GM19239 (cell line): ENCODE results near the gene BCKDHB.
"Not testable (repeated sequence)": the region's sequence is repeated elsewhere in the genome, so short reads cannot be mapped to it uniquely, and the experiment has no call there.

Experiments
- DNase-seq: peaks from one replicate; pipeline ENCODE4 v3.0.0; 2011; ENCODE audit warnings: low spot score; ENCODE audit not compliant: insufficient read length
- FAIRE-seq: peaks from 2 replicates; lab custom pipeline; 2011; peaks lifted over from hg19 to GRCh38; lab: Jason Lieb, UNC

BCKDHB gene

GRCh38 chr6:80106418-80107235 is at the start of gene BCKDHB:
Gene BCKDHB (plus strand): TSS chr6:80106671. CDS start chr6:80106694, 23 bp downstream.
- DNase-seq (peak; percentile 89), FAIRE-seq (peak; percentile 97)

DNA sequence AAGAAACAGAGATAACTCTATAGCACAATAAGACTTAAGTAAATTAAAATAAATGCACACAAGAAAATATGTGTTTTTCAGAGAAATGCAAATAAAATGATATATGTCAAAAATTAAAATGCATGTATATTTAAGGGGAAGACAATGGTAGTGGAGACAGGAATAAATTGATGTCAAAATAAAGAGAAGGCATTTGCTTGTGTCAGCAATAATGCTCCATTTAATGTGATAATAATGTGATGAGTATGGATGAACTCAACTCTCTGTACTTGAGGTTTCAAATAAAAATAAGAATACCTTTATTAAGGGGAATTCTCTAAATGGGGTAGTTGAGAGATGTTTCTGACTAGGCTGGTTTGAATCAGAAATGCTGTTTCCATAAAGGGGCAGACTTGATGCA is 45.7 kb upstream of the BCKDHB start:
- DNase-seq (no peak), FAIRE-seq (no peak)

DNA sequence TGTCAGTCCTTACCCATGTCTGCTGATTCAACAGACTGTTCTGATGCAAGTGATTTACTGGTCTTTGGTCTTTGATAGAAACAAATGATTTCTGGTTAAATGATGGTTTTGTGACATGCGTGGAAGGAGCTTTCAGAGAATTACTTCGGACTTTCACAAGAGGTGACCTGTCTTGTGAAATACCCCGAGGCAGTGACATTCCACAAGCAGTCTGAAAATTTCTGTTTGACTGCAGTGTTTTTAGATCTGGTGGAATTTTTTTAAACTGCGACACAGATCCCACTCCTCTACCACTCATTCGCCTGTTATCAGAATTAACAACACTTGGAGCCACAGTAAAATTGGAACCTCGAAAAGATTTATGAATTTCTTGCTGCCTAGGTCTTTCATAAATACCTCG is 38.3 kb upstream of the BCKDHB start:
- not testable (repeated sequence) for FAIRE-seq, DNase-seq

- not testable (repeated sequence) for DNase-seq
Measured at GRCh38 chr6:80070431-80070830, 36.0 kb upstream of the BCKDHB start.

DNA sequence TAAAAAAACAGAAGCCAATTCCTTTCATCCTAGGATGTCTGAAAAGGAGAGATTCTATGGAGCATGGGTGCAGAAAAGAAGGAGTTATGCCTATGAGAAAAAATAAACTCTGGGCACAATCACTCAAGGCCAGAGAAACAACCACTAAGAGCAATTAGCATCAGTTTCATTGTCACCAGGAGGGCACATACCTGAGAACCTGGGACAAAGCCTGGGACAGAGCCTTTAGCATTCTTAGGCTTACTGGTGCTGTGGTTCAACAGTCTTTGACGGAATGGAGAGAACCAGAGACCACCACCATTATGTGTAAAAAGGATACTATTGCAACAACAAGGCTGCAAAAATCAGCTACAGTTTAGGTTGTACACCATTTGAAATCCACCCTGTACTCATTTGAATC is 29.4 kb upstream of the BCKDHB start:
- no peak for FAIRE-seq
- DNase-seq, result no peak

More at GRCh38 chr6:80070431-80070830, 36.0 kb upstream of the BCKDHB start:
- FAIRE-seq, result not testable (repeated sequence)

DNA sequence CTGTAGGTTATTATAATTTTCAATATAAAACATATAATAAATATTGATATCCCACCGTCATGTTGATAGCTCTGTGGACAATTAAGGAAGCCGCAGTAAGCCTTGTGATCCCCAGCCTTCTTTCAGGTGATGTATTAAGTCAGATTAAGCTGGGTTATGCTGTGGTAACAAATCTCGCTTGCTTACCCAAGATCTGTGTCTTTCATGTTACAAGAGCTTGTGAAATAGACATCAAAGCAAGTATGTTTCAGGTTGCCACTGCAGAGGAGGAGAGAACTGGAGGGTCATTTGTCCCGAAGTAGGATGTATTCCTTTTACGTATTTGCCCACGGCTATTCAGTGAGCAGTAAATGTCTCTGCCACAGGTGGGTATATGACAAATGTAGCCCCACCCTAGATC is 17.8 kb upstream of the BCKDHB start:
- DNase-seq, result no peak
- no peak for FAIRE-seq

DNA sequence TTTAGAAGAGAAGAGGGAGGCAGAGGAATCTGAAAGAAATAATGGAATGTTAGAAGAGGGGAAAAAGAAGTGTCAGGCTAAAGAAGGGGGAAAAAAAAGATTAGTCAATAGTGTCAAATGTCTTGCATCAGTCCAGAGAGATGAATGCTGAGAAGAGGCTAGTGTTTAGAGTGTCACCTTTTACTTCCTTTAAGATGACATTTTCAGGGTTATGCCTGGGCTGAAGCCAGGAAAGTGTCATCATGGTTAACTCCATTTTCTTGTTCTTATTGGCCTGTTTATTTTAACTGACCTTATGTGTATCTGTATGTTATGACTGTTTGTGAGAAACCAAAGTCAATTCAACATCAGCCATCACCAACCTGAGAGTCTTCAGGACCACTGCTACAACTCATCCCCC is 15.0 kb upstream of the BCKDHB start:
- DNase-seq (no peak), FAIRE-seq (no peak)

DNA sequence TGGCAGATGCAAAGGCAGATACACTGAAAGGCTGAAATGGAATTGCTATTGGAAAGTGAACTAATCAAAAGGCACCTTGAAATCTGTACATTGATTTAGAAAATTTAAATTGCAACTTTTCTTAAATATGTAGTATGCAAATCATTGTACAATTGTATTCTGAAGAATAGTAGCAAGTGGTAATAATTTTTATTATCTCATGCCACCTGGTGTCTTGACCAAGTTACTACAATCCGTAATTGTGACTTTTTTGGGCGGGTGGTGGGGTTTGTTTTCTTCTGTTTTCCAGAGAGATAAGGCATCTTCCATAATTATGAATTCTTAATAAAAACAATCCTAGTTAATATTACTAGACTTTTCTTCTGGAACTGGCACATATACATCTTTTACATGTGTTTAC is 12.5 kb upstream of the BCKDHB start:
- peak; percentile 62 for FAIRE-seq
- no peak for DNase-seq

DNA sequence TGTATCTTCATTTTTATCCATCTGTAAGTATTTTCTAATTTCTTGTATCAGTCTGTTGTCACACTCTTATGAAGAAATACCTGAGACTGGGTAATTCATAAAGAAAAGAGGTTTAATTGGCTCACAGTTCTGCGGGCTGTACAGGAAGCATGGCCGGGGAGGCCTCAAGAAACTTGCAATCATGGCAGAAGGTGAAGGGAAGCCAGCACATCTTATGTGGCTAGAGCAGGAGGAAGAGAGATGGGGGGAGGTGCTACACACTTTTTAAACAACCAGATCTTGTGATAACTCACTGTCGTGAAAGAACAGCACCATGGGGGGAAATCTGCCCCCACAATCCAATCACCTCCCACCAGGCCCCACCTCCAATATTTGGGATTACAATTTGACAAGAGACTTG is 10.9 kb upstream of the BCKDHB start:
- no peak for FAIRE-seq
- DNase-seq, result no peak

DNA sequence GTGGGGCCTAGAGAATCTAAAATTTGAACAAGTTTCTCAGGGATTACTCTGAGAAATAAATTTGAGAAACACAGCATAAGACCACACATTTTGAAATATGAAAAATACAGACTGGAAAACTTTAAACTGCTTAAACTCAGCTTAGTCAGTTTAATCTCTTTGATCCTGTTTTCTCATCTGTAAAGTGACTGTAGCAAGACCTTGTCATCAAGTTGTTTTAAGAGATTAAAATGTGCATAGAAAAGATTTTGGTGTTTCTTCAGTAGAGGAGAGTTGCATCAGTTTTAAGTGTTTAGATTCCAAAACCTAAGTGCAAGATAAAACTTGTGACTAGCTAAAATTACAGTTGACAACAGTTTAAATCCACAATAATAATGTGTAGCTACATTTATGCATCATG is 8.1 kb upstream of the BCKDHB start:
- FAIRE-seq (no peak), DNase-seq (no peak)

DNA sequence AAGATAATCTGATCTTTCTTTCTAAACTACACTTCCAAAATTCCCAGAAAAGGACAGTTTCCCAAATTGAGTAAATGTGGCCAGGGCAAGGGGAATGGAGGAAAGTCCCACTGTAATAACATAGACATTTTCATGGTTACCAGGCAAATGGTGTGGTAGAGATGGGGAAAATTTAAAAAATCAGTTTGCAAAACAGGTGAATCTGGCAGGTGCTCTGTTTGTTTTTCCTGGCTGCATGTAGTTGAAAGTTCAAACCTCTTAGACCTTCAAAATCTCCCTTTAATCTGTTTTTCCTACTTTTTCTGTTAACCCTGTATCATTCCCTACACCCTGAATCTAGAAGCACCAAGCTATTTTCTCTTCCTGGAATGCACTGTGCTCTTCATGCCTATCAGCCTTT is 2.0 kb upstream of the BCKDHB start:
- FAIRE-seq (no peak), DNase-seq (no peak)

DNA sequence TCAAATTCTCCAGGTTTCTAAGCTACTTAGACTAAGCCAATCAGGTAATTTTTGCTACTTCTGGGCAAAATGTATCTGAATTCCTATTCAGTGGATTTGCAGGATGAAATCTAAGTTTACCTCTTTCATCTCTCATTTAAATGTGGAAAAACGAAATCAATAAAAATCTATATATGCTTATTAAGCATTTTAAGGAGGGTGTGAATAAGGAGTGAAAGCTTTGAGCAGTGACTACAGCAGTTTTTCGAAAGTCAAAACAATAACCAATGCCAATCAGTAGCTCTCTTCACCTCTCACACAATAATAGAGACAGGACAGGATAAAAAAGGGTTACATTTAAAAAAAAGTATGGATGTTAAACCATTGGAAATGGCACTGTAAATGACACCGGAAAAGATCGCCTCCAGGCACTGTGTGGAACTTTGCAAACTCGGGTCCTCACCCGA is 476 bp upstream of the BCKDHB start:
- FAIRE-seq (no peak), DNase-seq (no peak)

- not testable (repeated sequence) for DNase-seq, FAIRE-seq
Measured at GRCh38 chr6:80122576-80122975, 16.1 kb downstream of the BCKDHB start.

DNA sequence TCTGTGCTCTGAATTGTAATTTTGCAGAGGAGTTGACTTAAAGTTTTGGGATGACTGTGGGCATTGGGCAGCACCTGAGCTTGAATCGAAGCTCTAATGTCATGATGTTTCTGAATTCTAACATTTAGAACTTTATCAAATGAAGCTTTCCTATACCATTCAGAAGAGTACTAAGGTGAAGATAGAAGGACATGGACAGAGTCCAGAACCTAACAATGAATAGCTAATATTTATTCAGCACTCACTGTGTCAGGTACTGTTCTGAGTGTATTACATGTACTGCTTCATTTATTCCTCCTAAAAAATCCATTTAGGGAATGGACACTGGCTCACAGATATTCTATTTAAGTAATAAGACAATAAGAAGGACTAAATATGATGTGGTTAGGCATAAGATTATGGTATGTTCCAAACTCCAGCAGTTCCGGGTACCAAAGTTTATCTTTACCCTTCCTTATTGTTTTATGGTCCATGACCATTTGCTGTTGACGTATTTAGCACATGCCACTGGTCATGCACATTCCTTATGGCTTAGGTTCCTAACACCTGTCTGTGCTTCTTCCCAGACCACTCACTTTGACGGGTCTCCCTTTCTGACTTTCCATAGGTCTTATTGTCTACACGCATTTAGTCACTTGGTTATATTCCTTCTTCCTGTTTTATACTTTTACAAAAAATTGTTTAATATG is 20.3 kb downstream of the BCKDHB start:
- FAIRE-seq, result no peak
- no peak for DNase-seq

DNA sequence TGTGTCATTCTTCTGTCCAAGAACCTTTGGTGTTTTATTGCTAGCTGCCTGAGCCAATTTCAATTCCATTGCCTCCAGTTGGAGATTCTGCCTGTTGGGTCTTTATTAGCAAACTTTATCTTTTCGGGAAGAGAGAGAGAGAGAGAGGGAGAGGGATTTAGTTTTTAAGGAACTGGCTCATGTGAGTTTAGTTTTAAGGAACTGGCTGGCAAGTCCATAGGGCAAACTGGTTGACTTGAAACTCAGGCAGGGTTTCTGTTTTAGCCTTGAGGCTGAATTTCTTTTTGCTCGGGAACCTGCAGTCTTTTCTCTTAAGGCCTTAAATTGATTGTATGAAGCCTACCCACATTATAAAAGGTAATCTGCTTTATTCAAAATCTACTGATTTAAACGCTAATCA is 23.0 kb downstream of the BCKDHB start:
- FAIRE-seq, result no peak
- DNase-seq, result no peak

GRCh38 chr6:80133020-80133419 is 26.5 kb downstream of the BCKDHB start:
- FAIRE-seq (no peak), DNase-seq (no peak)

DNA sequence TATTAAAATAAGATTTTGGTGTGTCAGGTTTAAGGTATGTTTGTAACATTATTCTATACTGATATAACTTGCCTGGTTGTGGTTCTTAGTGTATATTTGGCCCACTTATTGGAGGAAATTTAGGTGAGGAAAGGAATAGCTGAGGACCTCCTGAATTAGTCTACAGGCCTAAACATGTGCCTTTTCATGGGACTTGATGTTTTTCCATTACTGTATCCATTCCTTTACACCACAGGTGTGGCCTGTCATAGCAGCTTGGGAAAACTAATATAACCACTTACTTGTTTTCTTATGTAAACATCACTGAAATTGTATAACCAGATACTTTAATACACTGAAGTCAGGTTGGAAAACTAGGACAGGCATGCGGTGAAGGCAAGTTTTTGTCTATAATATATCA is 27.6 kb downstream of the BCKDHB start:
- DNase-seq (no peak), FAIRE-seq (no peak)

DNA sequence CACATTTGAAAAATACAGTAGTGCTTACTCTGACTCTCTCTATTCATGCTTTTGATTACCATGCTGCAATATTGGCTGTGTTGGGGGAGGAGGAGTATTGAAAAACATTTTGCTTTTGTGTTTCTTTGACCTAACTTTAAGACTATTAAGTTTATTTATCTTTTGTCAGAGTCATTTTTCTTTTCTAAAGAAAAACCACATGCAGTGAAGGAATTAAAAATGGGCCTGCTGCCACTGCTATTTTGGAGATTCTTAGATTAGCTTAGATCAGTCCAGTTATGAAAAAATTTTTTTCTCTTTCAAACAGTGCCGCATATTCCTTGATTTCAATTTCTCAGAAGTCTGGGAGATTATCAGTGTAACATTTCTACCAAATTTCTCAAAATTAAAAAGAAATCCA is 36.1 kb downstream of the BCKDHB start:
- DNase-seq (no peak), FAIRE-seq (no peak)

DNA sequence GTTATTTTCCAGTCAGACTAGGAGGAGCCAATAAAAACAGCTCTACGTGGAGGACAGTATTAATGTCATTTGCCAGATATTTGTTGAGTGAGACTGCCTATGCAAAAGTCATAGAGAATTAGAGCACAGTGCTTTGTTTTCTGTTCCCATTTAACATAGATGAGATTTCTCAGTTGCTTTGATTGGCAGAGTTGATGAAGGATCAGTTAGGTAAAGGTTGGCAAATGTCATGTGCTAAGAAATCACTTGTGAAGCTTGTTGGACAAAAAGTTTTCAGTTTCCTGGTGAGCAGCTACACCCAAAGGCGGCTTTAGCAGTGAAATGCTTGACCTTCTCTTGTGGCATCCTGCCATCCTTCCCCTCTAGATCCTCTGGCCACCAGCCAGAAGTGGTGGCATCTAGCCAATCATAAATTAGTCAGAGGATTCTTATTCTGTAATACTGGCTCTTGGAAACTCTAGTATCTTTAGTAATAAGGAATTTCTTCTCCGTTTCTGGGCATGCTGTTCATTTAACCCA is 37.0 kb downstream of the BCKDHB start:
- DNase-seq, result no peak
- no peak for FAIRE-seq

- DNase-seq (no peak), FAIRE-seq (no peak)
Measured at GRCh38 chr6:80144753-80145315, 38.4 kb downstream of the BCKDHB start.

DNA sequence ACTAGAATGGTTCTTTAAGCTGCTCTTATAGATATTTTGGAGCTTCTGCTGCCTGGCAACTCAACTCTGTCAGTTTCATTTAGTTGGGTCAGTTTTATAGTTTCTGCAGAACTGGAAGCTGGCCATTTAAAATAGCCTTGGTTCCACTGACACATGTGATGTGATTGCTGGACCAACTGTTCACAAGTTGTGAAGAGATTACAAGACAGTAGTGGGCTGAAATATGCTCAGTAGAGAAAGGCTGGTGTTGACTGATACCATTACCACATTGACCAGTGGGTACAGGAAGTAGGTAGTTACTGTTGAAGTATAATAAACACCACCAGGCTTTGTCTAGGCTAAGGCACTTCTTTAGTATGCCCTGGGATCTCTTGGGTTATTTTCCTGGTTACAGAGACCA is 39.0 kb downstream of the BCKDHB start:
- FAIRE-seq (peak; percentile 64), DNase-seq (no peak)
